AG04450 (cell line): Measurements from ENCODE around the gene MAN1C1. TPM values are rescaled to one million over a fixed set of nuclear protein-coding genes. Genes with fewer than 3 reads are reported as not detected.

Source experiments
- CTCF ChIA-PET: fragments of 300-600, 350-600 bp; formaldehyde crosslinking; extraction: SDS; loops from one replicate; lab custom pipeline; 2022; ENCODE audit warnings: antibody characterized with exemption, inconsistent platforms; lab: Charles Lee
- POLR2A ChIA-PET: fragments of 350-600 bp; formaldehyde crosslinking; extraction: SDS; loops from one replicate; lab custom pipeline; 2021; ENCODE audit warnings: antibody characterized with exemption, inconsistent platforms; lab: Yijun Ruan, JAX
- DNase-seq: peaks from one replicate; pipeline ENCODE4 v3.0.0-alpha.2; 2011; ENCODE audit warnings: low read depth, low spot score
- H3K27ac ChIP-seq: one replicate; pipeline ENCODE4 v1.5.1; 2012; ENCODE audit warnings: low read depth, low read length, control low read depth
- H3K27me3 ChIP-seq: one replicate; pipeline ENCODE4 v1.6.0; 2012; ENCODE audit warnings: low read length; ENCODE audit not compliant: control insufficient read depth, insufficient read depth
- H3K4me3 ChIP-seq: 2 replicates; pipeline ENCODE4 v1.5.1; 2011; ENCODE audit warnings: mild to moderate bottlenecking, low read depth, low read length, control low read depth
- H3K9me3 ChIP-seq: 2 replicates; pipeline ENCODE4 v1.5.1; 2012; ENCODE audit warnings: low read length; ENCODE audit not compliant: control insufficient read depth, insufficient read depth
- polyA plus RNA-seq: library from polyadenylated mRNA; depleted of rRNA; stranded (reverse); fragments of >200 nt; gene quantifications from 2 replicates; pipeline ENCODE4 v1.2.3, GENCODE V29; 2011
- TF ChIP-seq, protein P1 (sequence below): IDR thresholded peaks from 2 replicates; pipeline ENCODE4 v1.5.1; 2011; ENCODE audit warnings: low read depth, low read length, control low read depth, inconsistent platforms

MAN1C1 gene
- polyA plus RNA-seq, 1 experiment: 16.9 TPM

DNA sequence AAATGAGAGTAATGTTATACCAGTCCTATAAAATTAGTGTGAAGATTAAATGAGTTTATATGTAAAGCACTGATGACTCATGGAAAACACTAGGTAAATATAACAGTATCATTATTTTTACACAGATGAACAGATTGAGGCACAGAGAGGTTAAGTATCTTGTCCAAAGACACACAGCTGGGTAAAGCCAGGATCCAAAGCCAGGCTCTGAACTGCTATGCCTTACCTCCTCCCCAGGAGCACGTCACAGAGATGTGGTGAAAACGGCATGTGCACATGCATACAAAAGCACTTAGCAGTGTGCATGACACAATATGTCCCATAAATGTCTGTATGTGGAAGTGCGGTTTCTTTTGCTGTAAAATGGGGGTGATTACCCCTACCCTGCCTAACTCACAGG is 56.9 kb downstream of the MAN1C1 start:
- peaks cover 10% of the 10 kb centered on the region; the same call in 1 of the 2 replicates for H3K9me3 ChIP-seq
- H3K27ac ChIP-seq: no peak overlapping the region
- H3K4me3 ChIP-seq: no peak overlapping the region
- ChIA-PET CTCF (no interaction called here), POLR2A (no interaction called here)
- DNase-seq: no peak
- TF ChIP-seq, protein P1, sequence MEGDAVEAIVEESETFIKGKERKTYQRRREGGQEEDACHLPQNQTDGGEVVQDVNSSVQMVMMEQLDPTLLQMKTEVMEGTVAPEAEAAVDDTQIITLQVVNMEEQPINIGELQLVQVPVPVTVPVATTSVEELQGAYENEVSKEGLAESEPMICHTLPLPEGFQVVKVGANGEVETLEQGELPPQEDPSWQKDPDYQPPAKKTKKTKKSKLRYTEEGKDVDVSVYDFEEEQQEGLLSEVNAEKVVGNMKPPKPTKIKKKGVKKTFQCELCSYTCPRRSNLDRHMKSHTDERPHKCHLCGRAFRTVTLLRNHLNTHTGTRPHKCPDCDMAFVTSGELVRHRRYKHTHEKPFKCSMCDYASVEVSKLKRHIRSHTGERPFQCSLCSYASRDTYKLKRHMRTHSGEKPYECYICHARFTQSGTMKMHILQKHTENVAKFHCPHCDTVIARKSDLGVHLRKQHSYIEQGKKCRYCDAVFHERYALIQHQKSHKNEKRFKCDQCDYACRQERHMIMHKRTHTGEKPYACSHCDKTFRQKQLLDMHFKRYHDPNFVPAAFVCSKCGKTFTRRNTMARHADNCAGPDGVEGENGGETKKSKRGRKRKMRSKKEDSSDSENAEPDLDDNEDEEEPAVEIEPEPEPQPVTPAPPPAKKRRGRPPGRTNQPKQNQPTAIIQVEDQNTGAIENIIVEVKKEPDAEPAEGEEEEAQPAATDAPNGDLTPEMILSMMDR: no peak
- H3K27me3 ChIP-seq: peaks cover 11% of the 10 kb centered on the region

DNA sequence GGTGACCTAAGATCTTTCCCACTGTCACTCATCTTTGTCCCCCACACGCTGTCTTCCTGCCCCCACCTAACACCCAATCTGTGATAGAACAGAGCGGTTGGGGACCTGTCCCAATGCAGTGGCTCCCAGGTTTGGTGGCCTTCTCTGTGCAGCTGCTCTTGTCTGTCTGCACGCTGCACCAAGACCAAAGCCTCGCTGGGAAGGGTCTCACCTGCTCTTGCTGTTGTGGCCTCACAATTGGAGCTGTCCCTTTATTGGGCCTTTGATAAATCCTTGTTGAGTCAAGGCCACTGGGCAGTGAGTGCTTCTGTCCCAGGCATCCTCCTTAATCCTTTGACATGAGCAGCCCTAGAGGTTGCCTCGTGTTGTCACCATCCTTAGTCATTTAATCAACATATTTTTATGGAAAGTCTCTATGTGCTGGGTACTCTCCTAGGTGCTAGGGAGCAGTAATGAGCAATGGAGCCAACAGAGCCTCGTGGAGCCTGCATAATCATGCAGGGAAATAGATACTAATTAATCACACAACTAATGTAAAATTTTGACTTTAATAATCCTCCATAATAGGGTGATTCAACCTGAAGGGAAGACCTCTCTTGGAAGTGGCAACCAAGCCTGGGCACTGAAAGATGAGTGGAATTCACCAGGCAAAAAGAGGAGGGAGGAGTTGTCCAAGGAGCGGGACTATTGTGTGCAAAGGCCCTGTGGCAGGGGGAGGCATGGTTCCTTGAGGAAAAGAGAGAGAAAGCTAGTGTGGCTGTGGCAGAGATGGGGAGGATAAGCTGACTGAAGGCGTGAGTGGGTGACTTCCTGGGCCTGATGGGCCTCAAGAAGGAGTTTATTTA is 57.6 kb downstream of the MAN1C1 start:
- ChIA-PET POLR2A (no interaction called here), CTCF (no interaction called here)
- Histone ChIP-seq H3K27me3 (peaks cover 11% of the 10 kb centered on the region), H3K27ac (no peak overlapping the region), H3K9me3 (peaks cover 10% of the 10 kb centered on the region; the same call in 1 of the 2 replicates), H3K4me3 (no peak overlapping the region)
- TF ChIP-seq, protein P1: no peak
- no peak for DNase-seq

DNA sequence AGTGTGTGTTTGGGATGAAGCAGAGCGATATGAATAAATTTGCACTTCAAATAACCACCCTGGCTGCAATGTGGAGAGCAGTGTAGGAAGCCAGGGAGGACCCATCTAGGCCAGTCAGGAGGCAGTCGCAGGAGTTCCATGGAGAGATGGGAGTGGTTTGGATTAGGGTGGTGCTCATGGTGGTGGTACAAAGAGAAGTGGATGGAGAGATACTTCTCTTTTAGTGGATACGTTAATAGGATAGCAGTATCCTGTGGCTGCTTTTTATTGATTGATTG is 58.2 kb downstream of the MAN1C1 start:
- H3K27ac ChIP-seq: no peak overlapping the region
- TF ChIP-seq, protein P1: no peak
- no peak for DNase-seq
- POLR2A ChIA-PET: no interaction called here
- peaks cover 11% of the 10 kb centered on the region for H3K27me3 ChIP-seq
- CTCF ChIA-PET: no interaction called here
- no peak overlapping the region for H3K4me3 ChIP-seq
- peaks cover 10% of the 10 kb centered on the region; the same call in 1 of the 2 replicates for H3K9me3 ChIP-seq

DNA sequence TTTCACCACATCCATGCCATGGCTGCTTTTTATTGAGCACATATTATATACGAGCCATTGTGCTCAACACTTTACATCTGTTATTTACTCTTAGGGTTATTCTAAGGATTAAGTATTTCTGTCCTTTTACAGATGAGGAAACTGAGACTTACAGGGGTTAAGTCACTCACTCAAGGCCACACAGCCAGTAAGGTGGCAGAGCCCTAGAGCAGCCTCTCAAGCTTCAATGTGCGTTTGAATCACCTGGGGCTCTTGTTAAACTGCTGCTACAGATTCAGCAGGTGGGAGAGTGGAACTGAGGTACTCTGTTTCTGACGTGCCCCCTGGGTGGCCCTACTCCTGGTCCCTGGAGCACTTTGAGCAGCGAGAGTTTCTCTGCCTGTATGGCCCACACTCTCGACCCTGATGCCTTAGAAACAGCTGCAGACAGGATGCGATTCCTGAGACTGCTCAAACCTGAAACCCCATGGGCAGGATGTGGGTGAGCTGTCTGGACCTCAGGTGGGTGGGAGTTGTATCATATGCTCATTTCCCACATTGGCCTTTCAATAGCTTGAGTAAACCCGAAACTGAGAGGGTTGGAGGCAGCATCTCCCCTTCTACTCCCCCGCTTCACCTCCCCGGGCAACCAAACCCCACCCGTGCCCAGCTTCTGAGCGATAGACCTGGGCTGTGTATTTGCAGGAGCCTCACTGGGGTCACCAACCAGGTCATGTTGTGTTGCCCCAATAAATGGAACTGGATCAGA is 59.3 kb downstream of the MAN1C1 start:
- CTCF ChIA-PET: no interaction called here
- no peak overlapping the region for H3K27ac ChIP-seq
- POLR2A ChIA-PET: no interaction called here
- no peak overlapping the region for H3K4me3 ChIP-seq
- DNase-seq: no peak
- TF ChIP-seq, protein P1: no peak
- H3K27me3 ChIP-seq: peaks cover 11% of the 10 kb centered on the region
- peaks cover 10% of the 10 kb centered on the region; the same call in 1 of the 2 replicates for H3K9me3 ChIP-seq

DNA sequence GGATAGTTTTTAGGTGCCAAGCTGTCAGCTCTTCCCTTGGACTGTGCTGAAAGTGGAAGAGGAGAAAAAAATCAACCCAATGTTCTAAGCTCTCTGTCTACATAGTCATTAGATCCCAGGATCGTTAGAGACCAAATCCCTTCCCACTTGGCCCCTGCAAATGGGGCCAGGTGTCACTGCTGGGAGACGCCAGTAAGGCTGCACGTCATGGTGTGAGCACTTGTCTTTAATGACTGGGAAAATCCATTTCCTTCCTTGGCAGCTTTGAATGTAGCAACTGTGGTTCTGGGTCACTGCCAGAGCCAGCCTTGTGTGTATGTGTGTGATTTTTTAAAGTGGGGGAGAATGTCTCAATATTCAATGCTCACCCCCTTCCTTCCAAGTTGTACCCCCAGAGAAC is 59.9 kb downstream of the MAN1C1 start:
- TF ChIP-seq, protein P1: no peak
- no peak for DNase-seq
- H3K27ac ChIP-seq: no peak overlapping the region
- peaks cover 10% of the 10 kb centered on the region; the same call in 1 of the 2 replicates for H3K9me3 ChIP-seq
- H3K4me3 ChIP-seq: no peak overlapping the region
- ChIA-PET CTCF (no interaction called here), POLR2A (no interaction called here)
- peaks cover 11% of the 10 kb centered on the region for H3K27me3 ChIP-seq
